Calu3 (cell line): Measurements from ENCODE around the gene SETD2. TPM values are rescaled to one million over a fixed set of nuclear protein-coding genes. Genes with fewer than 3 reads are reported as not detected.

ENCODE experiments used
- BruUV-seq: library from RNA; stranded (reverse); fragments of 400-500 nt; replicated peaks from 2 replicates; lab custom pipeline; 2021; lab: Mats Ljungman, UMichigan
- CTCF ChIA-PET: fragments of 300-600 bp; sonication (Branson Sonifier 250); formaldehyde crosslinking; loops from one replicate; lab custom pipeline; 2022; ENCODE audit warnings: antibody characterized with exemption; lab: Charles Lee
- DNase-seq: peaks from one replicate; pipeline ENCODE4 v3.0.0; 2022
- H3K27ac Mint-ChIP-seq: one replicate; pipeline ENCODE4 v1.8.0; 2022; ENCODE audit warnings: mixed read lengths; ENCODE audit not compliant: unreplicated experiment
- H3K27me3 Mint-ChIP-seq: one replicate; pipeline ENCODE4 v1.8.0; 2022; ENCODE audit warnings: mixed read lengths; ENCODE audit not compliant: unreplicated experiment
- H3K36me3 Mint-ChIP-seq: one replicate; pipeline ENCODE4 v1.8.0; 2022; ENCODE audit warnings: mild to moderate bottlenecking, moderate library complexity, mixed read lengths; ENCODE audit not compliant: insufficient read depth, unreplicated experiment
- H3K4me1 Mint-ChIP-seq: one replicate; pipeline ENCODE4 v1.8.0; 2022; ENCODE audit warnings: mild to moderate bottlenecking, low read depth, mixed read lengths; ENCODE audit not compliant: unreplicated experiment
- H3K4me3 Mint-ChIP-seq: one replicate; pipeline ENCODE4 v1.8.0; 2022; ENCODE audit warnings: mild to moderate bottlenecking, low read depth, moderate library complexity, mixed read lengths; ENCODE audit not compliant: unreplicated experiment
- H3K9me3 Mint-ChIP-seq: one replicate; pipeline ENCODE4 v1.8.0; 2022; ENCODE audit warnings: low read depth, mixed read lengths; ENCODE audit not compliant: unreplicated experiment
- CTCF ChIP-seq: fragments of 200-600 bp; IDR thresholded peaks from one replicate; pipeline ENCODE4 v1.8.0; 2022; ENCODE audit warnings: antibody characterized with exemption; ENCODE audit not compliant: unreplicated experiment
- intact Hi-C: fragments of 100-400 bp; cut with micrococcal nuclease; formaldehyde crosslinking; loops from one replicate; pipeline ENCODE4 v1.10.0; 2022; ENCODE audit not compliant: unreplicated experiment
- total RNA-seq: library from RNA; stranded (reverse); gene quantifications from 2 replicates; pipeline ENCODE4 v1.2.3, GENCODE V29; 2022

SETD2 gene
- total RNA-seq, 1 experiment from 2014 or later: 39.2 TPM

DNA sequence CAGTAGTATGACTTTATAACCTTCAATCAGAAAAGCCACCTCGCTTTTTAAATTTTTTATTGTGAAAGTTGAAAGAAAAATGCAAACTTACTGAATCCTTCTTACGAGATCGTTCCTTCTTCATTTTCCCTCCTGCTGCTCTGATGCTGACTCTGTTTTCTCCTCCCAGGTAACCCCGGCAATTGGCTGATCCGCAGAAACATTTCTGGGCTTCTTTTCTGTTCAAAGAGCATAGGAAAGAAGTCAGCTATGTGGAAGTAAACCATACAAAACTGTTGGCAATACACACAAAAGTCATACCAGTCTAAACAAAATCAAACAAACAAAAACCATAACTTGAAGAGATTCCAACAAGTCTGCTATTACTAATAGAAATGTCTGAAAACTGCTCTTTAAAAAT lies 66.0 kb downstream of the SETD2 start:
- Mint-ChIP-seq H3K4me3 (no peak overlapping the region), H3K4me1 (no peaks in the 10 kb centered on the region), H3K9me3 (no peaks in the 10 kb centered on the region), H3K27ac (no peak overlapping the region), H3K36me3 (peaks cover 49% of the 10 kb centered on the region), H3K27me3 (no peaks in the 10 kb centered on the region)
- intact Hi-C loops: no loop called here
- CTCF ChIA-PET: no interaction called here
- no peak for DNase-seq
- BruUV-seq: no TSS peak
- no peak for TF ChIP-seq CTCF

GRCh38 chr3:47096959-47097358 lies 67.0 kb downstream of the SETD2 start:
- H3K36me3 Mint-ChIP-seq: peaks cover 41% of the 10 kb centered on the region
- H3K9me3 Mint-ChIP-seq: no peaks in the 10 kb centered on the region
- no peak overlapping the region for H3K27ac Mint-ChIP-seq
- H3K4me3 Mint-ChIP-seq: no peak overlapping the region
- CTCF ChIA-PET: interaction anchor here (0.5 kb wide), 1 partner anchor 216 kb away, joined by 5 read pairs; no protein-coding TSS in a partner anchor
- DNase-seq: no peak
- no TSS peak for BruUV-seq
- H3K27me3 Mint-ChIP-seq: no peaks in the 10 kb centered on the region
- TF ChIP-seq CTCF: no peak
- intact Hi-C loops: no loop called here
- H3K4me1 Mint-ChIP-seq: no peaks in the 10 kb centered on the region

- Mint-ChIP-seq H3K9me3 (no peaks in the 10 kb centered on the region), H3K4me3 (no peak overlapping the region), H3K36me3 (peaks cover 25% of the 10 kb centered on the region), H3K27ac (no peak overlapping the region), H3K27me3 (no peaks in the 10 kb centered on the region), H3K4me1 (peaks cover 10% of the 10 kb centered on the region)
- no TSS peak for BruUV-seq
- intact Hi-C loops: no loop called here
- DNase-seq: no peak
- TF ChIP-seq CTCF: no peak
- CTCF ChIA-PET: no interaction called here
Observed at GRCh38 chr3:47092090-47092489, 71.8 kb downstream of the SETD2 start.

GRCh38 chr3:47089630-47090029 lies 74.3 kb downstream of the SETD2 start:
- no peak overlapping the region for H3K4me3 Mint-ChIP-seq
- no peaks in the 10 kb centered on the region for H3K9me3 Mint-ChIP-seq
- H3K4me1 Mint-ChIP-seq: peaks cover 10% of the 10 kb centered on the region
- DNase-seq: peak; percentile 4
- TF ChIP-seq CTCF: no peak
- H3K27ac Mint-ChIP-seq: peak overlapping the region; percentile 59
- intact Hi-C loops: loop anchor here (10.0 kb wide), 1 partner anchor 235 kb away; no protein-coding TSS in a partner anchor
- peaks cover 14% of the 10 kb centered on the region for H3K36me3 Mint-ChIP-seq
- H3K27me3 Mint-ChIP-seq: no peaks in the 10 kb centered on the region
- CTCF ChIA-PET: interaction anchor here (0.5 to 0.9 kb wide), 2 partner anchors 242 to 291 kb away, joined by 3 to 4 read pairs; partner anchors contain the start of gene PTPN23
- BruUV-seq: no TSS peak
